GM21367 (cell line): ENCODE results near the gene NCOA4.
"Not testable (repeated sequence)": the region's sequence is repeated elsewhere in the genome, so short reads cannot be mapped to it uniquely, and the experiment has no call there.

ENCODE experiments used
- ATAC-seq: cut with Tn5 transposase; IDR thresholded peaks from one replicate; pipeline ENCODE4 v1.9.1; 2021; ENCODE audit not compliant: unreplicated experiment

Gene NCOA4

GRCh38 chr10:46052791-46053375, 22.5 kb upstream of the NCOA4 start:
- ATAC-seq: no peak

DNA sequence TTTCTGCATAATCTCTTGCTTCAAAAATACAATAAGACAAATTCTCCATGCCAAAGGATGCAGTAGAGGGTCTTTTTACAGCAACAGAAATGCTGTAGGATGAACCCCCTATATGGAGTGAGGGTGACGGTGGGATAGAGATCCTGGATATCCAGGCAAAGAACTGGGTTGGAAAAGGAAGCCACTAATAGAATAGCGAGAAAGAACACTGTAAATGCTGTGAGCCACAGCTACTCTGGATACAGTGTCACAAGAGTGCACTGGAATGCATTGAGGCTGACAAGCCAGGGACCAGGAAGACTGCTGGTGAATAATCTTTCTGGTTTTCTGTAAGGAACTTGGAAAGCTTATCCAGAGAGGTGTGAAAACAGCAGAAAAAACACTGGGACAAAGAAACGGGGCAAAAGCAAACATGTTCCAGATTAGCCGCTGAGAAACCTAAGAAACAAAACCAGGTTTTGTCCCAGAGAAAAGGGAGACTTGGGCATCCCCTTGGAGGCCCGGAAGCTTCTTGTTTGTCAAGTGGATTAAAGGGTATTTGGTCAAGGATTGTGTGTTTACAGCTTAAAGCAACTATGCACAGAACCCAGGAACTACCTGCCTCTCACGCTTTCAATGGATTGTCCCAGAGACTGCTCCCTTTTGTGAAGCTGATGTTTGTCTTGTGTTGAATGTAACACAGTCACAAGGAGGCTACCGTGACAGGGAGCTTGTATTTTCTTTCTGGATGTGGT, 21.8 kb upstream of the NCOA4 start:
- no peak for ATAC-seq

GRCh38 chr10:46050941-46051623, 20.7 kb upstream of the NCOA4 start:
- no peak for ATAC-seq

GRCh38 chr10:46049497-46049831, 19.0 kb upstream of the NCOA4 start:
- not testable (repeated sequence) for ATAC-seq

DNA sequence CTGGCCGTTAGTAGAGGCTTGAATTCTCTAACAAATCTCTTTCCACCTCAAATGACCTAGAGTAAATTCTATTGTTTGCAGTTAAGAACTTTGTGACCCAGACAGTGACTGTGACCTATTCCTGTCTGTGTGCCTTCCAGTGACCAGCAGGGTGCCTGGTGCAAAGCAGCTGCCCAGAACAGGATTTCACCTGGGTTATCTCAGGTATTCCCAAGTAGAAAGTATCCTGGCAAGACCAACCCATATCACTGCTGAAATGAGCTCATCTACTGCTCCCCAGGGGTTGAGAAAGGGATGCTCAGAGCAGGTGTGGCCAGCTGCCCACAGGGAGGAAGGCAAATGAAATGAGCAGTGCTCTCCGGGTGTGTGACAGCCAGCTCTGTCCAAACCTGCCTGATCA, 17.7 kb upstream of the NCOA4 start:
- no peak for ATAC-seq

GRCh38 chr10:46046261-46046660, 15.8 kb upstream of the NCOA4 start, which contains the start of gene MSMB:
MSMB (minus strand) TSS chr10:46046269; CDS start chr10:46046237, 32 bp downstream.
- ATAC-seq: no peak

DNA sequence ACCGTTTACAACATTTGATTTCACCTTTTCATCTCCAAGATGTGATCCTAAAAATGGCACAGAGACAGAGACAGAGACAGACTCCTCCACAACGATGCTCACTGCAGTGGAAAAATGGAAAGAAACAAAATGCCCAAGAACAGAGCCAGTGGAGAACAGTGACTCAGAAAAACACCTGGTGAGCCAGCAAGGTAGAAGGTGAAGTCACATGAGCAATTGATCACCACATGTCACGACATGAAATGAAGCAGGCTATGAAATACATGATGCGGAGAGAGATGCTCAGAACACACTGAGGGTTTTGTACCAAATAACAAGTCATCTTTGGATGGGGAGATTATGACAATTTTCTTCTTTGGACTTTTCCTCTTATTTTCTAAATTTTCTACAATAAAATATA, 12.1 kb upstream of the NCOA4 start:
- ATAC-seq: no peak

DNA sequence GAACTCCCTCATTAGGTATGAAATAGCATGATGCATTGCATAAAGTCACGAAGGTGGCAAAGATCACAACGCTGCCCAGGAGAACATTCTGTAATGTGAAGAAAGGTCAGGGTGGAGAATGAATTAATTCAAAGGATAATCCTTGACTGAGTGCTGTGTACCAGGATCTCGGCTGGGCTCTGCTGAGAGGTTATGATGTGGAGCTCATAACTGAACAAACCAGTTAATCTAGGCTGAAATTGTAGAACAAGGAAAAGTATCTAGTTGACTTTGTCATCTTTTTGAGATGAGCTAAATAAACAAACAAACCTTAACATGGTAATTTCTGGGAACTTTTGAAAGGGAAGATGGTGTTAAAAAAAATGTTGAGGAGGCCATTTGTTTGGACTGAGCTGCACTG, 9.6 kb upstream of the NCOA4 start:
- no peak for ATAC-seq

- ATAC-seq: no peak
Measured at GRCh38 chr10:46037107-46037825, 6.8 kb upstream of the NCOA4 start.

DNA sequence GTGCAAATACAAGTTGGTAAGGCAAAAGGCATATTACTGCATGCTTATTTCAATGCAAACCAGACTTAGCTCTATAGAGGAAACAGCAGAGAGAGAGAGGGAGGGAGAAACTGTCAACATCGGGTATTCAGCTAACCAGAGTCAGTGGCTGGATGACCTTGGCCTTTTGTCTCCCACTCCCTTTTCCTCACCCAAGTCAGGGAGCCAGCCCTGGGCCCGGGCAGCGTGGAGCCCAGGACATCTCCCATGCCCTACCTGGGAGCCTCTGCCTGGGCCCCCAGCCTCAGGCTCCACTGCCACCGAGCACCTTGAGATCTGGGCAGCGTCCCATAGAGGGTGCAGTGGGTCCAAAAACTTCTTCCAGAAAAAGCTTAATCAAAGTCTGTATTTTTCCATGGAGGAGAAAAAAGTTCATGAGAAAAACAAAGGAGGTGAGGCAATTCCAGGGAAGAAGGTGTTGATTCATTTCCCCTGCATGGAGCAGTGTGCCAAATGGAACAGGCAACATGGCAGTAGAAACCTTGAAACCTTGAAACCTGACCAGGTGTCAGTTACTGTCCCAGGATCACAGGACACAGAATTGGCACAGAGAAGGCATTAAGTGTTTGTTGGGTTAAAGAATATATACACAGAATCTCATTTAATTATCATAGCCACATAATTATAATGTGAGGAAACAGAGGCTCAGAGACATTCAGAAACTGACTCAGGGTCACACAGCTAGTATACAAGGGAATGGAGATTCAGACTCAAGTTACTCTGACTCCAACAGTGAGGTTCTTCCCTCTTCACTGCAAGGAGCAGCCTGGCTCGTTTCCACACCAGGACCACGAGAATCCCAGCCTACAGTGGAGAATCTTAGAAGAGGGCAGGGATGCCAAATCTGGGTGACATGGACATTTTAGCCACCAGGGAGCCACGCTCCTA, 5.8 kb upstream of the NCOA4 start:
- ATAC-seq: no peak

DNA sequence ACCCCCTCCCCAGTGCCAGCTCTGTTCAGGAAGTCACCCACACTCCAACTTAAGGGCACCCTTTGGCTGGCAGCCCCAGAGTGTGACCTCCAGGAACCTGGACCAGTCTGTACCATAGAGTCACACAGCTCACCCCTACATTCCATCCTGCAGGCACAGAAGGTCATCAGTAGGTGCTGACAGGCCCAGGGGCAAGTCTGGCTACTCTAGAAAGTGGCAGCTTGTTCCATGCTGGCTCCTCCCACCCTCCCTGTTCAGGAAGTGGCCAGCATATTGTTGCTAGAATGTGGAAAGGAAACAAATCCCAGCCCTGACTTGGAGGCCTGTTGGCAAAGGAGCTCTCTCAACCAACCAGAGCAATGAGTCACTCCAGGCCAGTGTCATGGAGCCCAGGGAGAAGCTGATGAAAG, 3.2 kb upstream of the NCOA4 start:
- no peak for ATAC-seq

GRCh38 chr10:46031648-46032532, 1.5 kb upstream of the NCOA4 start:
- ATAC-seq: no peak

GRCh38 chr10:46029461-46030030, 877 bp downstream of the NCOA4 start:
- no peak for ATAC-seq

DNA sequence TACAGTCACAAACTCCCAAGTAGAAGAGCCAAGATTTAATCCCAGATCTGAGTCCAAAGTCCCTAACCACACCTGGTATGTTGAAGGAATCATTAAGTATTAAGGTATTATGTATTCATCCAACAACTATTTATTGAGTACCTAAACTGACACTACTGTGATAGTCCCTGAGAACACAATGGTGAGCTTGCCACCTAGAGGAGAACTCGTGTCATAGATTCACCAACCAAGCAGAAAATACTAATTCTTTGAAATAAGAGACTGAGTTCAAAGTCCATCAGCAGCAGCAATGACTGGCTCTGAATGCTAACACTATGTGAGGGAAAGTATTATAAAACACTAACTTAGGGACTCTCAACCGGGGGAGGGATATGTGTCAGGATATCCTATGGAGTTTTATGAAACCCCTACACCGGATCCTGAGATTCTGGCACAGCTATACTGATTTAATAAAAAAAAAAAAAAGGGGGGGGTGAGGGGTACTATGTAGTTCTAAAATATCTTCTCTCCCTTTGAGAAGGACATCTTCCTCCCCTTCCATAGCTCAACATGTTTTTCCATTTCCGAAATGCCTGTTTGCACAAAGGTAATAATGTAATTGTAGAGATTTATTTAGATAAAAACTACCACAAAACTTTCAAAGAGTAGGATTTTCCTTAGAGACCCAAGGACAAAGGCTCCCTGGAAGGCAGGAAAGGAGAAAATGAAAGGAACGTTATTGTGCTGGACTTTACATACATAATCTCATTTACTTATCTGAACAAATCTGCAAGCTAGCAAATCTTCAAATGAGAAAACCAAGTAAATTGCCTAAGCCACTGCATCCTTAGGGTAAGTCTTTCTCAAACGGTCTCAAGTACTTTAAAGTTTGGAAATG, 1.6 kb downstream of the NCOA4 start:
- ATAC-seq: peak; percentile 44

GRCh38 chr10:46026106-46026505, 4.3 kb downstream of the NCOA4 start:
- ATAC-seq: no peak

GRCh38 chr10:46025406-46025805, 5.0 kb downstream of the NCOA4 start:
- ATAC-seq: no peak

DNA sequence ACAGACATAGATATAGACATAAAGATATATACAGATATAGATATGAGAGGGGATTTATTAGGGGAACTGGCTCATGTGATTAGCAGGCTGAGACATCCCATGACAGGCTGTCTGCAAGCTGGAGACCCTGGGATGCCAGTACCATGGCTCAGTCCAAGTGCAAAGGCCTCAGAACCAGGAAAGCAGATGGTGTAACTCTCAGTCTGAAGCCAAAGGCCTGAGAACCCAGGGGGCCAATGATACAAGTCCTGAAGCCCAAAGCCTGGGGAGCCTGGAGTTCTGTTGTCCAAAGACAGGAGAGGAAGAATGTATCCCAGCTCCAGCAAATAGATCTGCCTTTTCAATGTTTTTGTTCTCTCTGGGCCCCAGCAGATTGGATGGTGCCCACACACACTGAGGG, 5.5 kb downstream of the NCOA4 start:
- ATAC-seq: no peak

DNA sequence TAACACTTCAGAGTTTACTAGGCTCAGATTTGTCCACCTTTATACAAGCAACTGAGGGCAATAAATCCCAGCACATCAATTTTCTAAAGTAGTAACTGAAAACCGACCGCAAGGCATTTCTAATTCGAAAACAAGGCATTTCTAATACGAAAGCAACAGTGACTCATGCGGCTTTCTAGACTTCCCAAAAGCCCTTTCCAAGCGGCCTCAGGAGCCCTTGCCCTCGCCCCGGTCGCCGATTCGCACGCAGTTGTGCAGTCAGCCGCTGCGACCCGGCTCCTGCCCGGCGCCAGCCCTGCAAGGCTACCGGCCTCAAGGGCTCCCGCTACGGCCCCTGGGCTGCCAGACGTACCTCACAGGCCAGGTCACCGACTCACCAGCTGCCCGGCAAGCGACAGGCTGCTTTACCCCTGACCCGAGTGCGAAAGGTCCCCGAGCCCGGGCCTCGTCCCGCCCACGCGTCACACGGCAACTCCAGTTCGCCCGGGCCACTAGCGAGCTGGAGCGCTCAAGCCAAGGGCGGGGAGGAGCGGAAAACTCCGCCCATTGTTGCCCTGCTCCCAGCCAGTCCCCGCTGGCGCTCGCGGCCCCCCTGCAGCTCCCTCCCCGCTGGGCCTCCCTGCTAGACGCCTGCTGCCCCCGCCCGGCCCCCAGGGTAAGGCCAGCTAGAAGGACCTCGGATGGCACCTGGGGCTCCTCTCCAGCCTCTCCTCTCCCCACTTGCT, 7.3 kb downstream of the NCOA4 start:
- ATAC-seq: peak; percentile 92
